ENCODE data around the gene RBMS1. TPM values are rescaled to one million over a fixed set of nuclear protein-coding genes. Genes with fewer than 3 reads are reported as not detected.
A peak's percentile ranks its signal among the peaks of the same experiment; 100 is the strongest.

RBMS1 gene
- total RNA-seq, 1 donor, result 111 TPM

GRCh38 chr2:160261732-160262131, 231.9 kb downstream of the RBMS1 start:
- no peak overlapping the region for H3K4me3 ChIP-seq (ENCODE audit: insufficient read depth, low read length)
- no peak overlapping the region for H2AFZ ChIP-seq (ENCODE audit: low read length)
- no peaks in the 10 kb centered on the region for H3K36me3 ChIP-seq (ENCODE audit: insufficient read depth, low read length)
- H3K4me1 ChIP-seq (ENCODE audit: insufficient read depth, low read length), result peaks cover 16% of the 10 kb centered on the region
- H3K27me3 ChIP-seq (ENCODE audit: insufficient read depth, low read length), result no peaks in the 10 kb centered on the region
- no peaks in the 10 kb centered on the region for H3K9me3 ChIP-seq (ENCODE audit: low read depth, low read length)
- H3K79me2 ChIP-seq (ENCODE audit: insufficient read depth, low read length), result no peaks in the 10 kb centered on the region
- no peaks in the 10 kb centered on the region for H4K20me1 ChIP-seq (ENCODE audit: insufficient read depth, low read length)
- H3K27ac ChIP-seq (ENCODE audit: low read depth, low read length), result no peak overlapping the region
- TF ChIP-seq CTCF (IDR thresholded peaks at IDR 0.05; ENCODE audit: extremely low read depth, low read depth, low read length), result no peak
- H3K4me2 ChIP-seq (ENCODE audit: insufficient read depth, low read length), result no peak overlapping the region
- no peak for DNase-seq (ENCODE audit: insufficient read length, low spot score, missing footprints)

- Histone ChIP-seq H3K79me2 (ENCODE audit: insufficient read depth, low read length) (no peaks in the 10 kb centered on the region), H2AFZ (ENCODE audit: low read length) (no peak overlapping the region), H3K4me3 (ENCODE audit: insufficient read depth, low read length) (no peak overlapping the region), H3K4me1 (ENCODE audit: insufficient read depth, low read length) (peaks cover 32% of the 10 kb centered on the region), H4K20me1 (ENCODE audit: insufficient read depth, low read length) (no peaks in the 10 kb centered on the region), H3K27me3 (ENCODE audit: insufficient read depth, low read length) (no peaks in the 10 kb centered on the region), H3K27ac (ENCODE audit: low read depth, low read length) (peak overlapping the region; percentile 53), H3K36me3 (ENCODE audit: insufficient read depth, low read length) (no peaks in the 10 kb centered on the region), H3K4me2 (ENCODE audit: insufficient read depth, low read length) (no peak overlapping the region), H3K9me3 (ENCODE audit: low read depth, low read length) (no peaks in the 10 kb centered on the region)
- peak; percentile 54 for DNase-seq (ENCODE audit: insufficient read length, low spot score, missing footprints)
- no peak for TF ChIP-seq CTCF (IDR thresholded peaks at IDR 0.05; ENCODE audit: extremely low read depth, low read depth, low read length)
Measured at GRCh38 chr2:160258492-160258805, 235.2 kb downstream of the RBMS1 start.

GRCh38 chr2:160257743-160258491, 235.7 kb downstream of the RBMS1 start:
- Histone ChIP-seq H3K4me3 (ENCODE audit: insufficient read depth, low read length) (no peak overlapping the region), H3K4me1 (ENCODE audit: insufficient read depth, low read length) (peaks cover 33% of the 10 kb centered on the region), H3K27me3 (ENCODE audit: insufficient read depth, low read length) (no peaks in the 10 kb centered on the region), H4K20me1 (ENCODE audit: insufficient read depth, low read length) (no peaks in the 10 kb centered on the region), H3K9me3 (ENCODE audit: low read depth, low read length) (no peaks in the 10 kb centered on the region), H3K79me2 (ENCODE audit: insufficient read depth, low read length) (no peaks in the 10 kb centered on the region), H3K4me2 (ENCODE audit: insufficient read depth, low read length) (no peak overlapping the region), H2AFZ (ENCODE audit: low read length) (peak overlapping the region; percentile 79), H3K36me3 (ENCODE audit: insufficient read depth, low read length) (no peaks in the 10 kb centered on the region), H3K27ac (ENCODE audit: low read depth, low read length) (peak overlapping the region; percentile 53)
- no peak for TF ChIP-seq CTCF (IDR thresholded peaks at IDR 0.05; ENCODE audit: extremely low read depth, low read depth, low read length)
- no peak for DNase-seq (ENCODE audit: insufficient read length, low spot score, missing footprints)

- no peak overlapping the region for H2AFZ ChIP-seq (ENCODE audit: low read length)
- H3K4me2 ChIP-seq (ENCODE audit: insufficient read depth, low read length), result no peak overlapping the region
- H3K9me3 ChIP-seq (ENCODE audit: low read depth, low read length), result no peaks in the 10 kb centered on the region
- no peak for DNase-seq (ENCODE audit: insufficient read length, low spot score, missing footprints)
- H3K27ac ChIP-seq (ENCODE audit: low read depth, low read length), result peak overlapping the region; percentile 53
- no peak overlapping the region for H3K4me3 ChIP-seq (ENCODE audit: insufficient read depth, low read length)
- H3K79me2 ChIP-seq (ENCODE audit: insufficient read depth, low read length), result no peaks in the 10 kb centered on the region
- no peaks in the 10 kb centered on the region for H3K36me3 ChIP-seq (ENCODE audit: insufficient read depth, low read length)
- peaks cover 33% of the 10 kb centered on the region for H3K4me1 ChIP-seq (ENCODE audit: insufficient read depth, low read length)
- TF ChIP-seq CTCF (IDR thresholded peaks at IDR 0.05; ENCODE audit: extremely low read depth, low read depth, low read length), result no peak
- no peaks in the 10 kb centered on the region for H3K27me3 ChIP-seq (ENCODE audit: insufficient read depth, low read length)
- H4K20me1 ChIP-seq (ENCODE audit: insufficient read depth, low read length), result no peaks in the 10 kb centered on the region
Measured at GRCh38 chr2:160257041-160257742, 236.4 kb downstream of the RBMS1 start.
